ENCODE results near the gene CDH23. TPM values are rescaled to one million over a fixed set of nuclear protein-coding genes. Genes with fewer than 3 reads are reported as not detected.

CDH23 gene
- total and polyA plus RNA-seq, 9 of the 15 experiments (the other 6 are each of a cell fraction or from before 2014, with no cell fraction given), result 0.18 to 1.2 (median 0.47) TPM

DNA sequence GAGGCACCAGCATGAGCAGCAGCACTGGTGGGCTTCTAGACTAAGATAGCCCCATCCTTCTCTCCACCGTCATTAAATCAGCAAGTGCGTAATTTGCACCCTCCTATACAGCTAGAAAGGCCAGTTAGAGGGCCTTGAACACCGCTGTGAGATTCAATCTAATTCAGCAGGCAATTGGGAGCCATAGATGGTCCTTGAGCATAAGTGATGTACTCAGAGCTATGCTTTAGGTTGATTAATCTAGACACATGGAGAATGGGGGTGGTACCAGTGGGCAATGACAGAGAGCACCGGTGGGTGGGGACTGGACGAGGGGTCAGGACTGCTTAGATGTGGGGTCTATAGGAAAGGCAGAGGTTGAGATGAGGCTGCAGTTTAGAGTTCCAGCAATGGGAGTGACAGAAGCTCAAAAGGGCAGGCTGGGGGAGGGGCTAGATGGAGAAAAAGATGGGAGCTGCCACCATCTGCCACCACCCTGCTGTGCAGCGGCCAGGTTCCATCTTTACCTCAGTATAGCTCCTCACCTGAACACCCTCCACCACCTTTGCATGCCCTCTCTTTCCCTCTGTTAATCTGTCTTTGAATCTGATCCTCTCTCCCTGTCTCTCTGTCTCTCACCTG, 235.6 kb downstream of the CDH23 start (continued):
- 0 out of 2 replicates have a peak, but pooled peaks have one; percentile 3 for TF ChIP-seq CBFA2T3 (IDR thresholded peaks at IDR 0.05)

DNA sequence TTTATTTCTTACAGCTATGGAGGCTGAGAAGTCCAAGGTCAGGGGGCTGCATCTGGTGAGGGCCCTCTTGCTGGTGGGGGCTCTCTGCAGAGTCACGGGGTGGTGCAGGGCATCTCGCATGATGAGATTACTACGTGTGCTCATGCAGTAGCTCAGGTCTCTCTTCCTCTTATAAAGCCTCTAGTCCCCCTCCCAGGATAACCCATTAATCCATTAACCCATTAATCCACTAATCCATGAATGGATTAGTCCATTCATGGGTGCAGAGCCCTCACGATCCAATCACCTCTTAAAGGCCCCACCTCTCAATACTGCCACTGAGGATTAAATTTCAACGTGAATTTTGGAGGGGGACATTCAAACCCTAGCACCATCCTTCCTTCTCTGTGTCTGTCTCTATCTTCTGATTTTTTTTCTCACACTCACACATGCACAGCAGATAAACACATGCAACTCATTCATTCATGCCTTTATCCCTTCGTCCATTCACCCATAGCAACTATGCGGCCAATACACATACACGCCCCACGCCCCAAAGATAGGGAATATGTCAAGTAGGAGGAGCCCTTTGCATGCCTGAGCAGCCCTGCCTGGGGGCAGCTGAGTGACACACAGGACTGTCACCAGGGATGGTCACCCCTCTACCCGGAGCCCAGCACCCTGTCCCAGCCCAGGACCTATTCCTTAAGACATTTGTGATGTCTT, 236.3 kb downstream of the CDH23 start:
- Histone ChIP-seq H4K20me1 (replicated peaks; ENCODE audit: control insufficient read depth, insufficient read depth, low read length) (no peaks in the 10 kb centered on the region), H3K9me3 (replicated peaks; ENCODE audit: control insufficient read depth, insufficient read depth, low read depth, low read length) (no peaks in the 10 kb centered on the region), H3K9ac (ENCODE audit: insufficient read depth in 1 of 2, low read depth in 2 of 2, low read length in 2 of 2) (peak overlapping the region in 1 of 2 experiments; percentile 80; a peak in 1 of 4 replicates), H3K4me1 (replicated peaks in 1 of 2; ENCODE audit: control insufficient read depth in 2 of 2, insufficient read depth in 2 of 2, low read length in 2 of 2) (peaks cover 77 to 86% of the 10 kb centered on the region in 2 experiments), H3K79me2 (ENCODE audit: control insufficient read depth, insufficient read depth, low read length) (no peaks in the 10 kb centered on the region), H3K27ac (ENCODE audit: extremely low read depth, low read depth, low read length) (peak overlapping the region; percentile 41), H3K4me2 (ENCODE audit: insufficient read depth, low read length) (peak overlapping the region; percentile 51), H3K4me3 (no peak overlapping the region), H2AFZ (ENCODE audit: low read depth, low read length) (peak overlapping the region; percentile 41), H3K36me3 (ENCODE audit: control insufficient read depth, insufficient read depth, low read length) (no peaks in the 10 kb centered on the region), H3K9me1 (ENCODE audit: control insufficient read depth, insufficient read depth, low read length) (peaks cover 6% of the 10 kb centered on the region), H3K27me3 (ENCODE audit: control insufficient read depth in 2 of 2, insufficient read depth in 2 of 2, low read length in 2 of 2) (no peaks in the 10 kb centered on the region; a peak in 1 of 5 replicates)
- CTCF ChIA-PET (ENCODE audit: low intra/inter-chr PET ratio), result no interaction called here
- peak; percentile 76 to 91 (median 80) for DNase-seq (ENCODE audit: extremely low read depth in 1 of 4, low spot score in 3 of 4)
- POLR2A ChIA-PET, result interaction anchor here (0.6 to 2.3 kb wide), 5 partner anchors 8 to 255 kb away, joined by 3 to 8 read pairs (median 4); no protein-coding TSS in a partner anchor
- ATAC-seq, result peak; percentile 51
- intact Hi-C loops (cut with micrococcal nuclease) (no loop called here), in situ Hi-C loops (cut with MboI) (no loop called here)
- WGBS (ENCODE audit: insufficient coverage, low coverage, missing lambda C conversion rate), result 21% methylated on average over 10 of the region's 10 CpGs
- no TSS peak for BruUV-seq (replicated peaks)
- peak; percentile 82 for FAIRE-seq
- peak; percentile 66; the same call in 1 of the 2 replicates for TF ChIP-seq TAL1 (IDR thresholded peaks at IDR 0.05)
- TF ChIP-seq, protein P1, sequence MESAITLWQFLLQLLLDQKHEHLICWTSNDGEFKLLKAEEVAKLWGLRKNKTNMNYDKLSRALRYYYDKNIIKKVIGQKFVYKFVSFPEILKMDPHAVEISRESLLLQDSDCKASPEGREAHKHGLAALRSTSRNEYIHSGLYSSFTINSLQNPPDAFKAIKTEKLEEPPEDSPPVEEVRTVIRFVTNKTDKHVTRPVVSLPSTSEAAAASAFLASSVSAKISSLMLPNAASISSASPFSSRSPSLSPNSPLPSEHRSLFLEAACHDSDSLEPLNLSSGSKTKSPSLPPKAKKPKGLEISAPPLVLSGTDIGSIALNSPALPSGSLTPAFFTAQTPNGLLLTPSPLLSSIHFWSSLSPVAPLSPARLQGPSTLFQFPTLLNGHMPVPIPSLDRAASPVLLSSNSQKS (CRISPR knock-in tag; IDR thresholded peaks at IDR 0.05), result no peak
- TF ChIP-seq SIRT6 (IDR thresholded peaks at IDR 0.05; ENCODE audit: low read depth, low read length), result no peak
- TF ChIP-seq SMAD4 (CRISPR knock-in tag; conservative IDR thresholded peaks at IDR 0.05), result no peak
- no peak for TF ChIP-seq GABPB1 (CRISPR knock-in tag; IDR thresholded peaks at IDR 0.05)
- peak in 1 of 2 experiments; percentile 37; a peak in 1 of 4 replicates for TF ChIP-seq TRIM24 (IDR thresholded peaks at IDR 0.05)
- no peak for TF ChIP-seq TAF15 (IDR thresholded peaks at IDR 0.05; ENCODE audit: low read depth, low read length)
- no peak for TF ChIP-seq ZNF584 (CRISPR knock-in tag; IDR thresholded peaks at IDR 0.05; ENCODE audit: low read depth)
- TF ChIP-seq RAD21 (CRISPR knock-in tag; conservative IDR thresholded peaks at IDR 0.05 in 1 of 2, IDR thresholded peaks at IDR 0.05 in 1 of 2), result peak in 1 of 2 experiments; percentile 2; a peak in 1 of 4 replicates
- no peak for TF ChIP-seq ZNF354B (CRISPR knock-in tag; IDR thresholded peaks at IDR 0.05)
- no peak for TF ChIP-seq ZNF197 (CRISPR knock-in tag; IDR thresholded peaks at IDR 0.05; ENCODE audit: low read depth)
- no peak for TF ChIP-seq MCM3 (IDR thresholded peaks at IDR 0.05)
- TF ChIP-seq ZNF444 (CRISPR knock-in tag; IDR thresholded peaks at IDR 0.05), result no peak
- TF ChIP-seq, protein P2, sequence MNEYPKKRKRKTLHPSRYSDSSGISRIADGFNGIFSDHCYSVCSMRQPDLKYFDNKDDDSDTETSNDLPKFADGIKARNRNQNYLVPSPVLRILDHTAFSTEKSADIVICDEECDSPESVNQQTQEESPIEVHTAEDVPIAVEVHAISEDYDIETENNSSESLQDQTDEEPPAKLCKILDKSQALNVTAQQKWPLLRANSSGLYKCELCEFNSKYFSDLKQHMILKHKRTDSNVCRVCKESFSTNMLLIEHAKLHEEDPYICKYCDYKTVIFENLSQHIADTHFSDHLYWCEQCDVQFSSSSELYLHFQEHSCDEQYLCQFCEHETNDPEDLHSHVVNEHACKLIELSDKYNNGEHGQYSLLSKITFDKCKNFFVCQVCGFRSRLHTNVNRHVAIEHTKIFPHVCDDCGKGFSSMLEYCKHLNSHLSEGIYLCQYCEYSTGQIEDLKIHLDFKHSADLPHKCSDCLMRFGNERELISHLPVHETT (CRISPR knock-in tag; conservative IDR thresholded peaks at IDR 0.05 in 1 of 2, IDR thresholded peaks at IDR 0.05 in 1 of 2), result no peak
- no peak for TF ChIP-seq ZNF696 (CRISPR knock-in tag; conservative IDR thresholded peaks at IDR 0.05)
- no peak for TF ChIP-seq RB1 (IDR thresholded peaks at IDR 0.05; ENCODE audit: low read depth)
- peak; percentile 63 for TF ChIP-seq ZNF384 (IDR thresholded peaks at IDR 0.05; ENCODE audit: low read depth, low read length)
- no peak for TF ChIP-seq CBX2 (IDR thresholded peaks at IDR 0.05; ENCODE audit: insufficient read depth, low read length, poor library complexity, severe bottlenecking)
